ENCODE data around the gene FAM13C.

The FAM13C gene

GRCh38 chr10:59361663-59362143 is 646 bp downstream of the FAM13C start:
- DNase-seq (ENCODE audit: low spot score): no peak

- DNase-seq (ENCODE audit: low spot score): no peak
These were observed 1.5 kb downstream of the FAM13C start for GRCh38 chr10:59360605-59361405.

- no peak for DNase-seq (ENCODE audit: low spot score)
These were observed 3.8 kb downstream of the FAM13C start for GRCh38 chr10:59358576-59358975.

- no peak for DNase-seq (ENCODE audit: low spot score)
These were observed 7.9 kb downstream of the FAM13C start for GRCh38 chr10:59354434-59354833.

GRCh38 chr10:59350558-59350957 is 11.8 kb downstream of the FAM13C start:
- no peak for DNase-seq (ENCODE audit: low spot score)

- DNase-seq (ENCODE audit: low spot score): no peak
These were observed 16.0 kb downstream of the FAM13C start for GRCh38 chr10:59346321-59346720.

GRCh38 chr10:59342723-59343122 is 19.6 kb downstream of the FAM13C start:
- DNase-seq (ENCODE audit: low spot score): no peak

- DNase-seq (ENCODE audit: low spot score): no peak
These were observed 20.3 kb downstream of the FAM13C start for GRCh38 chr10:59342000-59342399.

- DNase-seq (ENCODE audit: low spot score): no peak
These were observed 22.1 kb downstream of the FAM13C start for GRCh38 chr10:59340285-59340684.

GRCh38 chr10:59339351-59339750 is 23.0 kb downstream of the FAM13C start:
- no peak for DNase-seq (ENCODE audit: low spot score)

GRCh38 chr10:59337201-59337652 is 25.1 kb downstream of the FAM13C start:
- DNase-seq (ENCODE audit: low spot score): peak; percentile 36

- DNase-seq (ENCODE audit: low spot score): no peak
These were observed 25.7 kb downstream of the FAM13C start for GRCh38 chr10:59336632-59337031.

- no peak for DNase-seq (ENCODE audit: low spot score)
These were observed 26.9 kb downstream of the FAM13C start for GRCh38 chr10:59335497-59335896.

GRCh38 chr10:59333701-59334100 is 28.6 kb downstream of the FAM13C start:
- no peak for DNase-seq (ENCODE audit: low spot score)

- no peak for DNase-seq (ENCODE audit: low spot score)
These were observed 29.8 kb downstream of the FAM13C start for GRCh38 chr10:59332581-59332980.

GRCh38 chr10:59331661-59332060 is 30.7 kb downstream of the FAM13C start:
- no peak for DNase-seq (ENCODE audit: low spot score)

GRCh38 chr10:59325116-59325515 is 37.2 kb downstream of the FAM13C start:
- no peak for DNase-seq (ENCODE audit: low spot score)

- DNase-seq (ENCODE audit: low spot score): no peak
These were observed 37.8 kb downstream of the FAM13C start for GRCh38 chr10:59324597-59324996.

- no peak for DNase-seq (ENCODE audit: low spot score)
These were observed 38.4 kb downstream of the FAM13C start for GRCh38 chr10:59323831-59324401.

- no peak for DNase-seq (ENCODE audit: low spot score)
These were observed 39.3 kb downstream of the FAM13C start for GRCh38 chr10:59323036-59323459.

- no peak for DNase-seq (ENCODE audit: low spot score)
These were observed 40.2 kb downstream of the FAM13C start for GRCh38 chr10:59322131-59322530.

GRCh38 chr10:59320355-59320754 is 42.0 kb downstream of the FAM13C start:
- DNase-seq (ENCODE audit: low spot score): no peak

- DNase-seq (ENCODE audit: low spot score): no peak
These were observed 42.5 kb downstream of the FAM13C start for GRCh38 chr10:59319854-59320253.

GRCh38 chr10:59317066-59317465 is 45.3 kb downstream of the FAM13C start:
- no peak for DNase-seq (ENCODE audit: low spot score)

Measured in LoVo (cell line).